Kidney glomerular epithelial cell (primary cell): ENCODE data around the gene MRPL55.

Experiments
- DNase-seq: peaks from one replicate; lab custom pipeline; 2025; lab: John Stamatoyannopoulos, UW

MRPL55 gene

DNA sequence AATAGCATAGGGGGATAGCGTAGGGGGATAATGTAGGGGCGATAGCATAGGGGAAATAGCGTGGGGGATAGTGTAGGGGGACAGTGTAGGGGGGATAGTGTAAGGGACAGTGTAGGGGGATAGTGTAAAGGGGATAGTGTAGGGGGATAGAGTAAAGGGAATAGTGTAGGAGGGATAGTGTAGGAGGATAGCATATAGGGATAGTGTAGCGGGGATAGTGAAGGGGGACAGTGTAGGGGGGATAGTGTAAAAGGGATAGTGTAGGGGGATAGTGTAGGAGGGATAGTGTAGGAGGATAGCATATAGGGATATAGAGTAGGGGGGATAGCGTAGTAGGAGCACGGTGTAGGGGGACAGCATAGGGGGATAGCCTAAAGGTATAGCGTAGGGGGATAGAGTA lies 40.7 kb downstream of the MRPL55 start:
- no peak for DNase-seq

- no peak for DNase-seq
These were observed 42.0 kb downstream of the MRPL55 start for GRCh38 chr1:228066891-228067654.

DNA sequence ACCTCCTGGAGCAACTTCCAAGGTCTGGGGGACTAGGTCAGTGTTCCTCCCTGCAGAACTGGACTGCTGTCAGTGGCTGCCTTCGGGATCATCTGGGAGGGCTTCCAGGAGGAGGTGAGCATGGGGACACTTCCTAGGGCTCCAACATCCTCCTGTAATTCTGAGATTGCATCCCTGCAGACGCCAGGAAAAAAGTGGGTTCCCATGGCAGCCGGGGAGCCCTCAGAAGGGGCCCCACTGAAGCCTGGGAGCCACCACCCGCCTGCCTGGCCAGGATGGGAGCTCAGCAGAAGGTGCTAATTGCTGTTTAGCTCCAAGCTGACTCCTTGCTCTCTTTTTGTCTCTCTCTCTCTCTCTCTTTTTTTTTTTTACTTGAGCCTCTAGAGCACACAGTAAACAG lies 42.7 kb downstream of the MRPL55 start:
- no peak for DNase-seq

DNA sequence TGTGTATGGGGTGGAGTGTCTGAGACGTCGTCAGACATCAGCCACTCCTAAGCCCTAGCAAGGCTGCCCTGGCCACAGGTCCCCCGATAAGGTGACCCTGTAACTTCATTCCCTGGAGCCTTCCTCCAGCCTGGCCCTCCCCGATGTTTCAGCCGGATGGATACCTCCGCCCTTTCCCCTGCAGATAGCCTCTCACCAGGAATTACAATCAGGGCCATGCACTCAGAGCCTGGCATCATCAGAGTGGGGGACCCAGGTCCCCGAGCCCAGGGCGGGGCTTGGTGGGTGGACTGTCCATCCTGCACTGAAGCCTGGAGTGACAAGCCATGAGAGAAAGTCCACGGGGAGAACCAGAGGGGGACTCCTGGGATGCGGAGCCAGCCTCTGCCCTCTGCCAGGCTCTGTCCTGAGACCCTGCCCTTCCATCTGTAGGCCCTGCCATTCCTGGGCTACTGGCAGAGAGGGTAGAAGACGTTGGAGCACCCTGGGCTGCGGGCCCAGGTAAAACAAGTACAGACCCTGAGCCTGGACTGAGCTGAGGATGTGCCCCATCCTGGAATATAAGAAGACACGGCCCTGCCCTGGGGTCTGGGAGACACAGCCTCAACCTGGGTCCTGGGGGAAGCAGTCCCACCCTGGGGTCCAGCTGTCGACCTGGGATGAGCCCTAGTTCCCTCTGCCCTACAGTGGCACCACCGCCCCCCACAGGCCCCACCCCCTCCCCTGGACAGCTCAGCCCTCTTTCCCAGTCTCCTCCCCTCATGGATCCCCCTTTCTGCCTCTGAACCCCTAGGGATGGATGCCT lies 43.4 kb downstream of the MRPL55 start:
- DNase-seq, result no peak

DNA sequence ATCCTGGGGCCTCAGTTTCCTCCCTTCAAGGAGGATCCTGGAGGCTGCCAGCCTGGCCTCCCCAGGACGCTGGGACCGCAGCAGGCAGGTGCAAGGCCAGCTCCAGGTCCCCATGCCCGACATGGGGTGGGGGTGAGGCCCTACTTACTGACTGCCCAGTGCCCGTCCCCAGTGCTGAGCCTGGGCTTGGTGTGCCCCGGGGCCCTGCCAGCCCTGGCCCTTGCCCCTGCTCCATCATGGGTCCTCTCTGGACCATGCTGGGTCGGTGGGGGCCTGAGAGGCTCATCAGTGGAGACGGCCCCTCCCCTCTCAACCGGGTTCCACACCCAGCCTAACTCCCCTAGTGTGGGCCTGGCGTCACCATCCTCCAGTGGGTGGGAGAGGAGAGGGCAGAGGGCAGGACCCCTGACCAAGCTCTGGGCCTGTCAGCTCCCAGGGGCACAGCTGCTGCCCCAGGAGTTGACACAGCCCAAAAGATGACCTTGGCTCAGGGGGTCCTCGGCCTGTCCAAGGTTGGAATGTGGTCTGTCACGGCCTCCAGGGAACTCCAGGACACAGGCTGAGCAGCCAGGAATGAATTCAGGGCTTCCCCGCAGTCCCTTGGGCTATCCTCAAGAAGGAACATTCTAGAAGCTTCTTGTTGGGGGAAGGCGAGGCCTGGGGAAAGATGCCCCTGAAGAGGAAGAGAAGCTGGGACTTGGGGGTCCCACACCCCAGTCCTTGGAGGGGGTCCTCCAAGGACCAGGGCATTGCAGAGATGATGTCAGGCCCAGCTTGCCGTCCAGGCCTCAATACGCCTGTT lies 44.2 kb downstream of the MRPL55 start:
- DNase-seq, result no peak

DNA sequence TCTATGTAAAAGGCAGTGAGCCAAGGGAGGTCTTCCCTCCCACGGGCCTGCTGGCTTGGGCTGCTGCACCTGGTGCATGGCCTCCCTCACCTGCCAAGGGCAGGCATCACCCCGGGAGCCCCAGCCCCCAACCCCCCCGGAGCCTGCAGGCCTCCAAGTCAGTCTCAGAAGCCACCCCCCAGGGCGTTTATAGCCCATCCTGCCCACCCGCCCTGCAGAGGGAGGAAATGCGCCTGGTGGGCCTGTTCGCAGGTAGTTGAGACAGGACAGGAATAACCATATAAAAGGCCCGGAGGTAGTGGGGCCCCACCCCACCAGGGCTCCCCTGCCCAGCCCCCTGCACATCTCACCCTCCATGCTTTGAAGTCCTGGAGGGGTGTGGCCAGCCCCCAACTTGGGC lies 44.8 kb downstream of the MRPL55 start:
- no peak for DNase-seq

DNA sequence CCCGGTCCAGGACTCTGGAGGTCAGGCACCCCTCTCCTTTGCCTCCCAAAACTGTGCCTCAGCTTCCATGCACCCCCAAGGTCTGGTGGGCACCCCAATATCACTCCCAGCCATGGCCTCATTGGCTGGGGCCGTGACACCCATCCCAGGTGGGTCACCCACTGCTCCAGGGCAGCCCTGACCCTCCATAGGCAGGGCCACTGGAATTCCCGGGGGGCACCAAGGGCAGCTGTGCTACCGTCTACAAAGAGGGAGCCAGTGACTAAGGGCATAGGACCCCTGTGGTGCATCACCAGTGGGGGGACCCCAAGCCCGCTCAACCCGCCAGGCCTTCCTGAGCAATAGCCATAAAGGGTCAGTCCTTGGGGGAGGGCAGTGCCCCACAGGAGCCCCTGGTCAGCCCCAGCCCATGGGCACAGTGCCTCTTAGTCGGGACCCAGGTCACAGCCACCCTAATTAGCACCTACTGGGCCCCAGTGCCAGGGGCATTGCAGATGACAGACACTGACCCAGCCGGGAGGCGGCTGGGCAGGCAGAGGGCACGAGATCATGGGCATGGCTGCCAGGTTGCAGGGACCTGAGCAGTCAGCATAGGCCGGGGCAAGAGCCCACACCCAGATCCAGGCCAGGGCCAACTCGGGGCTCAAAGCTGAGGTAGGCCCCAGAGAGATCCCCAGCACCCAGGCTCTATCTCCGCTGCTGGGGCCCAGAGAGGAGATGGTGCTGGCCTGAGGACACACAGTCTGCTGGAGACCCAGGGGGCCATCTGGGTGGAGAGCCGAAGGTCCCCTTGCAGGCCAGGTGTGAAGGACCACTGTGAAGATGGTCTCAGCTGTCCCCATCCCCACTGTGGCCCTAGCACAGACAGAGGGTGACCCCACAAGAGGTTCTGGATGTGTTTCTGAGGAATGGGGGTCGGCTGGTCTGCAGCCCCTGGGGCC lies 45.6 kb downstream of the MRPL55 start:
- DNase-seq, result no peak

DNA sequence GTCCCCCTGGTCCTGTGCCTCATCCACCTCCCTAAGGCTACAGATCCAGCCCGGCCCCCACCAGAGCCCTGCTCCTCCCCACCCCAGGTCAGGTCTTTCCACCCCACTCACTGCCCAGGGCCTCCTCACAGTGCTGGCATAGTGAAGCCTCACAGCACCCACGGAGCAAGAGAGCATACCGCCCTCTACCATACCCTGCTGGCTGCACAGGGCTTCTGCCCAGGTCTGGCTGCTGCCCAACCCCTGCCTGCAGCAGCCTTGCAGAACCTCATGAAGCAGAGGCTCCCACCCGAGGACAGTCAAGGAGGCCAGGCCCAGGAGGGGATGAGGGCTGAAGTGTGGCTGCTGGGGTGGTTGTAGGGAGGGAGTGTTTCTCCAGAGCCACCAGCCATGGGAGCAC lies 46.3 kb downstream of the MRPL55 start:
- no peak for DNase-seq

- no peak for DNase-seq
These were observed 46.9 kb downstream of the MRPL55 start for GRCh38 chr1:228062085-228062791.

DNA sequence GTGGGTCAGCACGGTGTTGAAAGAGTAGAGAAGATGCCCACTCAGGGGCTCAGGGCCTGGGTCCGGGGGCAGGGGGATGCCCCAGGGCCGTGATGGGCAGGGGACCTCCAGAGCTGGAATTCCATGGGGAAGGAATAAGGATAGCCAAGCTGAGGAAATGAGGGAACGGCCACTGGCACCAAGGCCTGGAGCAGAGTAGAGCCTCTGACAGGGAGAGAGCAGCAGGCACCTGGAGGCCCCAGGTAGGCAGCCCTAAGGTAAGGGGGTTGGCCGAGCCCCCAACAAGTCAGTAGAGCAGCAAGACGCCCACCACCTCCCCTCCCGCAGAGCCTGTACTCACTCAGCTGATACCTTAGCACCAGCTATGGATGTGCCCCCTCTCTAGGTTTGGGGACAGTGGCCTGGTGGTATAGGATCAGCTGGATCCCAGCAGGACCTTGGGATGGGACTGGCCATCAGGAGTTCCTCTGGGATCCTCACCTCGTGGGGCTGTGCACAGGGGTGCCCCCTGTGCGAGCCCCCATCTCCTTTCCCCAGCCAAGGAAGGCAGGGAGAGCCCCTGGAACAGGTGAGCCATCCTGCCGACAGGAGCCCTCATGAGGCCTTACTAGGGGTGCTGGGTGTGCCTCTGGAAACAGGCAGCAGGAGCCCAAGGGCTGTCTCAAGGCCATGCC lies 47.6 kb downstream of the MRPL55 start:
- DNase-seq, result no peak

GRCh38 chr1:228060458-228061190 lies 48.5 kb downstream of the MRPL55 start:
- no peak for DNase-seq

DNA sequence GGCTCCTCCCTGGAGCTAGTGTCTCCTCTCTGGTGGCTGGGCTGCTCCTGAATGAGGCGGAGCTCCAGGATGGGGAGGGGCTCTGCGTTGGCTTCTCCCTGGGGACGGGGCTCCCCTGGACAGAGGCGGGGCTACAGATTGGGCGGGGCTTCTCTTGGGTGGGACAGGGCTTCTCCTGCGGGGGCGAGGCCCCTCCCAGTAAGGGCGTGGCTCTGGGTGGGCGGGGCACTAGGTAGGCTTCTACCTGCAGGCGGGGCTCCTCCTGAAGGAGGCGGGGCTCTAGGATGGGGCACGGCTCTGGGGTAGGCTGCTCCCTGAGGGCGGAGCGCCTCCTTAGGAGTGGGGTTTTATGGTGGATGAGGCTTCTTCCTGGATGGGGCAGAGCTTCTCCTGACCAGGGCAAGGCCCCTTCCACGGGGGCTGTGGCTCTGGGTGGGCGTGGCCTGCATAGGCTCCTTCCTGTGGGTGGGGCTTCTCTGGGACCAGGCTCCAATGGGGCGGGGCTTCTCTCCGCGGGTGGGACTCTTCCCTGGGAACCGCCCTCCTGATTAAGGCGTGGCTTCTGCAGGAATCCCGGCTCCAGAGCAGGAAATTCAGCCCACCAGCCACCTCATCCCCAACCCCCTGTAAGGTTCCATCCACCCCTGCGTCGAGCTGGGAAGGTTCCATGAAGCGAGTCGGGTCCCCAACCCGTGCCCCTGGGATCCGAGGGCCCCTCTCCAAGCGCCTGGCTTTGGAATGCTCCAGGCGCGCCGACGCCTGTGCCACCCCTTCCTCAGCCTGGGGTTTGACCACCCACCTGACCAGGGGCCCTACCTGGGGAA lies 49.3 kb downstream of the MRPL55 start:
- DNase-seq, result no peak

GRCh38 chr1:228058949-228059633 lies 50.0 kb downstream of the MRPL55 start:
- DNase-seq, result no peak

- no peak for DNase-seq
These were observed 50.7 kb downstream of the MRPL55 start for GRCh38 chr1:228058172-228058948.
